HG03565 (cell line): ENCODE measurements around the gene CELF4.

ENCODE experiments used
- ATAC-seq: cut with Tn5 transposase; IDR thresholded peaks from one replicate; pipeline ENCODE4 v1.9.1; 2021; ENCODE audit warnings: mild to moderate bottlenecking, moderate library complexity; ENCODE audit not compliant: unreplicated experiment

Gene CELF4

DNA sequence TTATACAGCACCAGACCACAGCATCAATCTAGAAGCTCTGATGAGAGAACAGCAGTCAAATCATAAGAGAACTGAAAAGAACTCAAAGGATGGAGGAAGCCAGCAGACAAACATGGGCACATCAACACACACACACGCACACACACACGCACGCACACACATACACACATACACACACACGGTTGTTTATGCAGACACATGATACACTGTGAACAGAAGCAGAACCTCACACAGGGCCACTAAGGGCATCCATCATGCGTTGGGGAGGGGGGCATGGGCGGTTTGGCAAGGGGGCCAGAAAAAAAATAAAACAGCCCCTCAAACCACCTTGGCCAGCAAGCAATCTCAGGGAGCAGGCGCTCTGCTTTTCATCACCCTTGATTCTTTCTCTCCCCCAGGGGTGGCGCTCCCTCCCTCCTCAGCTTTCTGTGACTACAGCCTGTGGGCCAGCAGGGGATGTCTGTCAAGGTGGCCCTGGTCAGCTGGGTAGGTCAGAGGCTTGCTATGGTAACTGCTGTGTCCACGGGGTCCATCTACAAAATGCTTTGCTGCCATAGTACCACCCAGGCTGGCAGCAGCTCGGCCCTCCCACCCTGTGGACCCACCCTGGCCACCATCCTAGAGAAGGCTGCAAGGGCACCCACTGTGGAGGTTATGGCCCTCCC is 318.0 kb downstream of the CELF4 start:
- no peak for ATAC-seq

DNA sequence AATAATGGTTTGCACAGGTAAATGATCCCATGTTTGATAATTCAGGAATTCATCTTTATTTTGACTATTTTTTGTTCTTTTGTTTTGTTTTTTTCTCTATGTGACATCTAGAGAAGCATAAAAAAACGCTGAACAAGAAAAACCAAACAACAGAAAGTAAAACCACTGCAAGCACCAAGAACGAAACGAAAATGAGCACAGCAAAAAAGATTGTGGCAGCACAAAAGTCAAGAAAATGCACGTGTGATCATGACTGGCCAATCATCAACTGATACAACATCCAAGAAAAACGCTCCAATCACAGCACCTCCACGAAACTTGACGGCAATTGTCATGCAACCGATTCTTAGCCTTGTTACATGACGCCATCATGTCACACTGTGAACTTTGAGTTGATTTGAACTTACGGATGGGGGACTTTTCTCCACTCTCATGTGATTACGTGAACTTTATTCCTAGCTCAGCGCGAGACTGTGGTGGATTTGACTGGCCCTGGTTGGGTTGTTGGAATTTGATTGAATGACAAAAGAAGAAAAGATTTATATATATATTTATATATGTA is 318.7 kb downstream of the CELF4 start:
- no peak for ATAC-seq

GRCh38 chr18:37244618-37245017 is 321.0 kb downstream of the CELF4 start:
- no peak for ATAC-seq

GRCh38 chr18:37243741-37244140 is 321.9 kb downstream of the CELF4 start:
- ATAC-seq = no peak

GRCh38 chr18:37242826-37243560 is 322.6 kb downstream of the CELF4 start:
- ATAC-seq = no peak

DNA sequence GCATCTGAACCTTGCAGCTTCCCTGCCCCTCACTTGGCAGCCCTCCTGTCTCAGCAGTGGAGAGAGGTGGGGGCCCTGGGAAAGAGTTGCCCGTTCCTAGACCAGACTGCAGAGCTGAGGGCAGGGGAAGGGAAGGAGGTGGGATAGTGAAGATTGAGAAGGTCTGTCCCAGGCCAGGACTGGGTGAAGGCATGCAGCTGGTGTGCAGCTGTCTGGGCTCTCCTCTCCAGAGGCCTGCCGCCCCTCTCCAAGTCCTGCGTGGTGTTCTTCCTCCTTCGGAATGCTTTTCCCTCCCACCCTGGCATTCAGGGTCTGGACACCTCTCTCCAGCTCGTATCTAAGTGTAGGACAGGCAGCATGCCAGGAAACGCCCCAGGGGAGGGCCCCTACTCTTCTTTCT is 323.5 kb downstream of the CELF4 start:
- no peak for ATAC-seq

DNA sequence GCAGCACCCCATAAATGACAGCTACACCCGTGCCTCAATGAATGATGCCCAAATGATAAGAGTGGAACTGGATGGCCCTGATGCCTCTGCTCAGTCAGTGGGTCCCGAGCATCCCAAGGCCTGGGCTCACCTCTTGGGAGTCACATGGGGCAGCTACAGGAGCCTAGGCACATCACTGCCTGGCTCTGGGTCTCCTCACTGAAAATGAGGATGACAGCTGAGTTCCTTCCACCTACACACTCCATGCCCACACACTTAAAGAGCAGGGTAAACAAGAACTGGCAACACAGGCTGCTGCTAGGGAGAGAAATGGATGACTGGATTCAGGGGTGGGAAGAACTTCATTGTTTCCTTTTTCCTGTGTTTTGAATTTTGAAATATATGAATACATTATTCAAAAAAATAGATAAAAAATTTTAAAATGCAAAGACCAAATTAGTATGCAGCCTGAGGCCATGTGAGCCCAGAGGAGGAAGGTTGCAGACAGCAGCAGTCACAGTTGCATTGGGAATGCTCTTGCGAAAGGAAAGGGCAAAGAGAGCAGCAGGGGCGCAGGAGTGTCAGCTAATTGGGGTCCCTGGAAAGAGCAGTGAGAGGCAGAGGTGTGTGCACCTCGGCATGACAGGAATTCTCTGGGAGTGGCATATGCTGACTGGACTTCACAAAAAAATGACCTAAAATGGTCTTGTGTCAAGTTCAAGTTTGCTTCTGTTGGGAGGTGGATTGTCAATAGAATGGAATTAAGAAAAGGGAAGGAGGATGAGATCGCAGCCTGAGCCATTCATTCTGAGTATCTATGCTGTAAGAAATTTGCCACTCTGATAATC is 327.1 kb downstream of the CELF4 start:
- ATAC-seq = no peak

DNA sequence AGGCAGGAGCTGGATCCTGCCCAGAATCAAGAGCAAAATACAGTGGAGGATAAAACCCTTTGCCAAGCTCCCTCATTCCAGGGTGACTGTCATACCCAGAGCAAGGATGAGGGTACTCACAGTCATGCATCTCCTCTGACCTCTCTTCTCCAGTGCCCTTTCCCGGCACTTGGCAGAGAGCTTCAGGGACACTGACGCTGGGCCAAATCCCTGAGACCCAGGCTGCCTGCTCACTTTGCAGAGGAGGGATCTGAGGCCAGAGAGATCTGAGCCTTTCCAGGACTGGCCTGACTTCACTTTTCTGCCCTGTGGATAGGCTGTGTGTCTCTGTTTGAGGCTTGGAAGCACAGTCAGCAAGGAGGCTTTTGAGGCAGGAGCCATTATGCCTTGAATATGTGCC is 330.0 kb downstream of the CELF4 start:
- no peak for ATAC-seq

GRCh38 chr18:37231251-37231650 is 334.3 kb downstream of the CELF4 start:
- ATAC-seq = no peak

DNA sequence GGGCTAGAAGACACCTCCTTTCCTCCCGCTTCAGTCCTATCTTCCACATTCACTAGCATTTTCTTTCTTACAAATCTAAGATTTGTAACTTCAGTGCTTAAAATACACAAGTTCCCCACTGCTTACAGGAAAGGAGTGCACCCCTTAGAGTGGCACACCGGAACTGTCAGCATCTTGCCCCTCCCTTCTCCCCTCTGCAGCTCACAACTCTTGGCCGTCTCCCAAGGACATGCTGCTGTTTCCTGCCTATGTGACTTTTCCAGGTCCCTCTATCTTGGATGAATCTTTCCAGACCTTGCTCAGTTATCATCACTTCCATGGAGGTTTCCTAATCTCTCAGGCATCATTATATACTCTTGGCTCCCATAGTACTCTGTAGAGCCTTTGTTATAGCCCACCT is 334.8 kb downstream of the CELF4 start:
- ATAC-seq = no peak

- ATAC-seq = no peak
These were observed 340.3 kb downstream of the CELF4 start for GRCh38 chr18:37225279-37225678.

DNA sequence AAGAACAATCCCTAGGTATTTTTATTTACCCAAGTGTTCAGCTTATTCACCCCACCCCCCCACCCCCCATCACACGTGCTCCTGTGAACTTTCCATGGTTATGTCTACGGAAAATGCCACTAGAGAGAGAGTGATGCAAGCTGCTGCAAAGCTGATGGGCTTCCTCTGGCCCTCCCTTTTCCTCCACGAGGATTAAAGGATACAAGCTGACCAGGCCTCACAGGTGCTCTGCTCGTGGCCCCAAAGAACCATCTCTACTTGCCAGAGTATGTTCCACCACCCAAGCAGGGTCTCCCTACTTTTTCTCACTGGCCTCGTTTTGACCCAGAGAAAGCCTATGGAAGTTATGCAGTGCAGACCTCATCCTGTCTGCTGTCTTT is 342.6 kb downstream of the CELF4 start:
- no peak for ATAC-seq

DNA sequence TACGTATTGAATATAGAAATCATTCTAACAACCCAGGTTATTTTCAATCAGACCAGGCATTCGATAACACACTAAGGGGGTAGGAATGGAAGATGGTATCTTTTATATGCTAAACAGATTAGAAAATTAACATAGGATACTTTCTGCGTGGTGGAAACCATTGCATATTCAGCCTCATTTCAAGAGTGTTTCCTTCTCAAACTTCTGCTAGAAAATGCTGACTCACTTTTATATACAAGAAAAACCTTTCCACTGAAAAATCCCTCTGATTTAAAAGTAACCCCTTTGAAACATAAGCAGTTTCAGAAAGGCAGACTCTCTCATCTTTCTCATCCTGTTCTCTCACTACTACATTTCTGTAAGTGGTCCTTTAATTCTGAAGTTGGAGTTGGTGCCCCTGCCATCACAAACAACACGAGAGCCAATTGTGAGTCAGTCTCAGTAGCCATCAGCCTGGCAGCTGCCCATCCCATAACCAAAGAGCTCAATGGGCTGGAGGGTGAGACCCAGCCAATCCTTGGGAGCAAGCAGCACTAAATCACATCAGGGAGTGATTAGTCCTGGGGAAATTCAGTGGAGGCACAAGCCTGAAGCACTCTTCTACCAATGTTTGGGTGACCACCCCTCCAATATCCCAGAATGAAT is 343.1 kb downstream of the CELF4 start:
- ATAC-seq = no peak

GRCh38 chr18:37219257-37219656 is 346.3 kb downstream of the CELF4 start:
- no peak for ATAC-seq

DNA sequence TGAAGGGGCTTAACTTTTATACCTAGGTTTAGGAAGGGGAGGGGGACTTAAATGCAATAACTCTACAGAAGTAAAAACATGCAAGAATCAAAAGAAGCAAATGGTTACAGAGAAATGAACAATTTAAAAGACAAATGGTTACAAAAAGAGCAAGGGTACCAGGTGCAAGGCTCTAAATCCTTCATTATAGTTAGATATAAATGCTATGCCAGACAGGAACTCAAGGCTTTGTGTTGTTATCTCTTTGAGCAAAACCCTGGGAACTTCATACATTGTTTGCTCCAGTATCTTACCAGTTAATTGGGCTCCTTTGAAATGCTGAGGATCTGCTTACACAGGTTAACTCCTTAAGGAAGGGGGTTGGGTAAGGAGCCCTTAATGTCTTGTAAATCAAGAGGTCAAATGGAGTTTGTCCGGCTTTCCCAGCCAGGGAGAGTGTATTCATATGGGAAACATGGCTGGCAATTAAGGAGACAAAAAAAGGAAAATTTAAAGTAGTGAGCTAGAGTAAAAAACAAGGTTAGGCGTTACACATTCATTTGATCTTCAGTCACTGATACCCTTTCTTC is 347.5 kb downstream of the CELF4 start:
- no peak for ATAC-seq

GRCh38 chr18:37210781-37211180 is 354.8 kb downstream of the CELF4 start:
- ATAC-seq = no peak

DNA sequence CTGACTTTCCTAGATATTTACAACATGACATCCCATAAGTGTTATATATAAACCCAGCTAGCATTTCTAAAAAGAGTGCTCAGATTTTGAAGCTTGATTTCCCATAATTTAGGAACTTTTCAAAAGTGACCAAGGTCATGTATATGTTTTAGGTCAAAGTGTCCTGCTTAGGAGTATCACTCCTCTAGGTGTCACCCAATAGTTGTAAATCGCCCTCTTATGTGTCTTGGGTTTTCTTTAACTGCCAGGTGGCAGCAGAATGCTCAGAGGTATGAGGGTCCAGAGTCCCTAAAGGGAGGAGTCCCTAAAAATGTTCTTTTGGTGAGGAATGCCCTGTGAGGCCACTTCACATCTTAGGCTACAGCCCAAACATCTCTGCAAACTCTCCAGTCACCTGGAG is 358.3 kb downstream of the CELF4 start:
- ATAC-seq = no peak

GRCh38 chr18:37199741-37200140 is 365.9 kb downstream of the CELF4 start:
- ATAC-seq = no peak
